Hematopoietic multipotent progenitor cell treated with erythropoietin and hydrocortisone succinate and interleukin-3 and kit ligand, for 6 days (in vitro differentiated cells): ENCODE measurements around the gene GRIA3.
"Not testable (repeated sequence)": the region's sequence is repeated elsewhere in the genome, so short reads cannot be mapped to it uniquely, and the experiment has no call there.

ENCODE experiments used
- DNase-seq: peaks from one replicate; pipeline ENCODE4 v3.0.0-alpha.2; 2015

The GRIA3 gene

DNA sequence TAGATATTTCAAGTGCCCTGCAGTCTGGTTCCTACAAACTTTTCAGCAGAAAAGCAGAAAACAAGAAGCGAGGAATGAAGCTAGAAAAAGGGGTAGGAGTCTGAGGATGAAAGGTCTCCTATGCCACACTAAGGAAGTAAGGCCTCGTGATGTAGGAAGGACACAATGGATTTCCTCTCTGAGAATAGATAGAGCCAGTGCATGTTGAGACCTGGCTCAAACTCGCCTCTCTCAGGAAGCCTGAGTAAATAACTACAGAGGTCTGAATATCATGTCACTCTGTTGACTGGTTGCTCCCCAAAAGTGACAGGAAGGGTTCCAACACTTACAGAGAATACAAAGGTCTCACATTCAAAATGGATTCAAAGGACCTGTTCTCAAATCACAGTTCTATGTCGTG is 93.3 kb downstream of the GRIA3 start:
- DNase-seq = no peak

GRCh38 chrX:123277821-123278220 is 93.7 kb downstream of the GRIA3 start:
- no peak for DNase-seq

DNA sequence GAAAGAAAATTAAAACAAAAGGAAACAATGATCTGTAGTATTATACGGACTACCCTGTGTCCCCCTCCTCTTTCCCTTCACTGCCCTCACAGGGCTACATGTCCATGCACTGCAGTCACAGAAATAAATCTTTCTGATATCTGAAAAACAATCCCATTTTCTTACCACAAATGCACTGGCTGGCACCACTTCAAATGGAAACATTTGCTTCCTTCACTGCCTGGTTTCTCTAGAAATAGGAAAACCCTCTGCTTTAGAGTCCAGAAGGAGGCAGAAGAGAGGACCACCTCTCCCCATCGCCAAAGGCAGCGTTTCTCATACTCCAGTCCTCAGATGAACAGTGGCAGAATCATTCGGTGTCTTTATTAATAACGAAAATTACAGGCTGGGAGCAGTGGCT is 98.2 kb downstream of the GRIA3 start:
- DNase-seq = no peak

GRCh38 chrX:123283407-123283806 is 99.3 kb downstream of the GRIA3 start:
- not testable (repeated sequence) for DNase-seq

DNA sequence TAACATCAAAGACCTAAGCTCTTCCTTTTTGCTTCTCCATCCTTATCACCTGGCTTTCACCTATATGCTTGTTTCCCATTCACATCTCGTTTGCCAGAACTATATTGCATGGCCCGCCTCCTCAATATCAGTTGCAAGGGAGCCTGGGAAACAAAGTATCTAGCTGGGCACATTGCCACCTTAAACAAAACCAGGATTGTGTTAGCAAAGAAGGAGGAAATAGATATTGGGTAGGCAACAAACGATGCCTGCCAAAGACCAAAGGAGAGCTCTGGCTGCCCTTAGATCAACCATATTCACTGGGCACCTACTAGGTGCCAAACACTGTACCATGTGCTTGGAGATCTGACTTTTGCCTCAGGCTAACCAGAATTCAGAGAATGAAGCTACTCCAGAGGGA is 107.5 kb downstream of the GRIA3 start:
- no peak for DNase-seq

DNA sequence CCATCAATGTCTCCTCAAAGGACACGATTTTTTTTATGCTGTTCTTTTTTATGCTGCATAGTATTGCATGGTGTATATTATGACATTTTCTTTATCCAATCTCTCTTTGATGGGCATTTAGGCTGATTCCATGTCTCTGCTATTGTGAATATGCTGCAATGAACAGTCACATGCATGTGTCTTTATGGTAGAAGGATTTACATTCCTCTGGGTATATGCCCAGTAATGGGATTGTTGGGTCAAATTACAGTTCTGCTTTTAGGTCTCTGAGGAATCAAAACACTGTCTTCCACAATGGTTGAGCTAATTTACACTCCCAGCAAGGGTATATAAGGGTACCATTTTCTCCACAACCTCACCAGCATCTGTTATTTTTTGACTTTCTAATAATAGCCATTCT is 113.9 kb downstream of the GRIA3 start:
- DNase-seq = no peak

DNA sequence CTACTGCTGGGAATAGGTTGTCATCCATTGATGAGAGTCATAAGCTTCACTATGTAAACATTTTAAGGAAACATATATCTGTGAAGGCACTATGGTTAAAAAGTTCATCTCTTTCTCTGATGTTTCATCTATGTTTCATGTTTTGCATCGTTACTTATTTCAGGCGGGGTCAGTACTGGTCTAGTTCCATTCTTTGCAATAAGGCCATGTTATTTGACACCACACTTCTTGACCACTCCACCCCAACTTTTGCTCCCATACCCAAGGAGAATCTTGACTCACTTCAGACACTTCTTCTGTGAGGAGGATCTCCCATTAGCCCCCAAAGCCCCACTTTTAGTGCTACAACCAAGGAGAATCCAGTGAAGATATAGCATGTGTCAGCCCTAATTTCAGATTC is 119.4 kb downstream of the GRIA3 start:
- no peak for DNase-seq

- DNase-seq = no peak
Observed at GRCh38 chrX:123308658-123309057, 124.6 kb downstream of the GRIA3 start.

- no peak for DNase-seq
Observed at GRCh38 chrX:123310112-123310511, 126.0 kb downstream of the GRIA3 start.

GRCh38 chrX:123311486-123311885 is 127.4 kb downstream of the GRIA3 start:
- DNase-seq = no peak

- no peak for DNase-seq
Observed at GRCh38 chrX:123313486-123313885, 129.4 kb downstream of the GRIA3 start.

- no peak for DNase-seq
Observed at GRCh38 chrX:123320622-123321021, 136.5 kb downstream of the GRIA3 start.

DNA sequence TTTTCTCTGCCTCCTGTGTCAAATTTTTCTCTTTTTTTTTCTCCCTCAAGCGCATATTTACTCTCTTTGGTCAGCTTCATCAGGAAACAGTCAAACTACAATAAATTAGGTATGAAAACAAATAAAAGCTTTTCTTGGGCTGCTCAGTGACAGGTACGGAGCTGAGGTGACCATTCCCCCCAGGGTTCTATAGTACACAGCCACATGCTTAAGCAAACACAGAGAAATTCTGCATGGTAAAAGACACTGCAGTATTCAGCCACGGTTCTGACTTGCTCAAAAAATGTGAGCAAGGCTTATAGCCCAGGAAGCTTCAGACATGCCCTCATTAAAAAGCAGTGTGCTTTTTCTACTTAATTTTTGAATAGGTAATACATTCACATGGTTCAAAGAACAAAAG is 138.5 kb downstream of the GRIA3 start:
- DNase-seq = no peak

- DNase-seq = no peak
Observed at GRCh38 chrX:123324625-123325024, 140.5 kb downstream of the GRIA3 start.

DNA sequence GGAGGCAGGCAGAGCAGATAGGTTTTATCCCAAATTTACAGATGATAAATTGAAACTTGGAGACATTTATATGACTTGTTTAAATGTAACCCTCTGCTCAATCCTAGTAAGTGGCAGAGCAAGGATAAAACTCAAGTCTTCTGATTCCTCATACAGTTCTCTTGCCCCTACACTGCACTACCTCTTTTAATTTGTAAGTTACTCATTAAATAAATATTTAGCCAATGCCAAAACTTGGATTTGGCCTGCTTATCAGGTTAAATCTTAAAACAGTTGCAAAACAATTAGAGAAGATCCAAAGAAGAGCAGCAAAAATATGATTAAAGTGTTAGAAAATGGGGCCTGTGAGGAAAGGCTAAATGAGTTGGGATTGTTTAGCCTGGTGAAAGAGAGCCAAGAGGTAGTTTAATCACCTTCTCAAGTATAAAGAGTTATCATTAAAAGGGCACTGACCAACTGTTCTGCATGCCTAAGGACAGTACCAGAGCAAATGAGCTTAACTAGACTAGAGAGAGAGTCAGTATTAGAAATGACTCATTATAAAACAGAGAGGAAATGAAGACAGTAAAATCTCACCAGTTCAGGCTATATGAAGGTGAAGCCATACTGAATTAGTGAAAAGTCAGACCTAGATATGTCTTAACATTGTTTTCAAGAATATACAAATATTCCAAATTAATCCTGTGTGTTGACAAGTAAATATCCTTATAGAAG is 146.3 kb downstream of the GRIA3 start:
- no peak for DNase-seq

GRCh38 chrX:123331349-123331748 is 147.3 kb downstream of the GRIA3 start:
- DNase-seq = no peak

DNA sequence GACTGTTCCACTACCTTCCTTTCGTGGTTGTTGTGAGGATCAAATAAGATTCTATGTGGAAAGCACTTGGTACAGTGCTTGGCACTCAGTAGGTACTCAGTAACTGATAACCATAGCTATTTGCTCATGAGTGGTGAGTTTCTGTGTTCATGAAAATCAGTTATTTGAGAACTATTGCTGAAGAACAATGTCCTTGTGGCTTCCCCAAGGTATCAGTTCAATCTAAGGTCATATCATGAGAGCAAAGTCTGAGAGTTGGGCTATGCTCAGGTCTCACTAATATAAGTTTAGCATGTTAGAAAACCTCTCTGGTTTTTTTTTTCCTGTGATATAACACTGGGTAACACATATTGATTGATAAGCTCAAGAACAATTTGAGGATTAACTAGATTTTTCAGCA is 147.8 kb downstream of the GRIA3 start:
- DNase-seq = no peak

DNA sequence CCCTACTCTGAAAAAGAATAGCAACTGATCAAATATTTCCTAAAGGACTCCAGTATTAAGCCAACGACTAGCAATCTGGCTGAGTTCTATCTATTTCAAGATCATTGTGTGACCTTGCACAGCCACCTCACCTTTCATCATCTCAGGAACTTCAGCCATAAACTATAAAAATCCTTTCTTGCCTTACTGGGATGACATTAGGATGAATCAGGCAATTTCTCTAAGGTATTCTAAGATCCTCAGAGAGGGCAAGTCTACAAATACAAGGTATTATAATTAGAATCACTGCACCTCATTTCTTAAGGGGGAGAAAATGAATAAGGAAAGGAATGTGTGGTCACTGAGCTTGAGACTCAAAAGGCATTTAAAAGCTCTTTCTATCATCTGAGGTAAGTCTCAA is 152.6 kb downstream of the GRIA3 start:
- DNase-seq = no peak

DNA sequence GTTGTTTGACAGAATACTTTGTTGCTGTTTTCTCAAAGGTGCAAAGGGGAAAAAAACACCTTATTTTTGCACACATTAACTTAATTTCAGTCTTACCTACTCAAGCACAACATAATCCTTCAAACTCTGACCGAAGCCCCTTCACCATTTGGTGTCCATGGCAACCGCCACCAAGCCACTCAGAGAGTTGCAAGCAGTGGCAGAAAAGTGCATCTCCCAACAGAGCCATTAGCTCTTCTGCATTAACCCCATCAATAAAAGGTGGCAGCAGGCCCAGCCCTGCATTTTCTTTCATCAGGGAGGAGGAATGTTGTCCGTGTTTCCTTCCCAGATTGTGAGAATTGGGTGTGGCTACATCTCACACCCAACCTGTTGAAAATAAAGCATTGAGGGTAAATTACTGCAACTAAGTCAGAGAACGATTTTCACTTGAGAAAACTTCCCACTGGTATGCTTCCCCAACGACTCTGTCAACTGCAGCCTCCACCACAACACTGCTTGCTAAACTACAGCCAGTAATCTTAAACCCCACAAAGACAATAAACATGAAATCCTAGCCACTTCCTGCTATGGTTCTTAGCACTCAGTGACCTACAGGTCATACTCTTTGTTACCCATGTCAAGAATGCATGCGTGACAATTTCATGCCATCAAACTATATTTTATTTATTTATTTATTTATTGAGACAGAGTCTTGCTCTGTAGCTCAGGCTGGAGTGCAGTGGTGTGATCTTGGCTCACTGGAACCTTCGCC is 154.0 kb downstream of the GRIA3 start:
- DNase-seq = no peak

- DNase-seq = no peak
Observed at GRCh38 chrX:123339221-123339905, 155.3 kb downstream of the GRIA3 start.

GRCh38 chrX:123340696-123341095 is 156.6 kb downstream of the GRIA3 start:
- DNase-seq = no peak

DNA sequence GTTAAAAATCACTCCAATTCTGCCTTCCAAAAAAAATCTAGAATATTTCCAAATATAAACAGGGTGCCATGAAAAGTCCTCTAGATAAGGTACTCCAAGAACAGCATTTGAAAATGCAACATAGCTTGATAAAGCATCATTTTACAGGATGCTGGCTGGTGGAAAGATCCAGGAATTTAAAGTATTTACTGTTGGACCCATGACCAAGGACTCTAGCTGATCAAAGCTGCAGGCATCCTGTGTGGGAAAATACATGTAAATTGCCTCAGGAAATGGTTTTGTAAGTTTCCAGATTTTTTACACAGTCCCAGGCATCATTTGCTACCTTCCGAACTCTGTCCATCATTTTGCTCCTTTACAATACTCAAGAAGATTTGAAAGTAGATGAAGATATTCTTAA is 164.4 kb downstream of the GRIA3 start:
- no peak for DNase-seq

DNA sequence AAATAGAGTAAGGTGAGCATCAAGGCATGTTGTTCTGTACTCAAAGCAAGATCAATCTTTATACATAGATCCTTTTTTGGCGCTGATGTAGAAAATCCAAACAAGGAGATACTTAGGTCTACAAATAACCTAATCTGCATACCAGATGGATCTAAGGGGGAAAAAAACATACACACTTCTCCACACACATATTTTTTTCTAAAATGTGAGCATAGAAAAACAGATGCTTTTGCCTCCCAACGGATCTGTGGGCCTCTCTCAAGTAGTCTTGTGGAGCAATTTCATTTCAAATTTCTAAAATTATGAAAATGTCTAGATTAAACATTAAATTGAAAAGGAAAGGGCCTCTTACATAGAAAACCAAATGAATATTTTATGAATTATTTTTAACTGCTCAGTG is 166.1 kb downstream of the GRIA3 start:
- no peak for DNase-seq

GRCh38 chrX:123357941-123358340 is 173.9 kb downstream of the GRIA3 start:
- peak; percentile 30 for DNase-seq
